GM21576 (cell line): ENCODE measurements around the gene CDC42EP3.

Experiments
- ATAC-seq: cut with Tn5 transposase; IDR thresholded peaks from one replicate; pipeline ENCODE4 v1.9.1; 2021; ENCODE audit warnings: mild to moderate bottlenecking, moderate library complexity; ENCODE audit not compliant: unreplicated experiment

The CDC42EP3 gene

GRCh38 chr2:37619959-37620300 is 51.5 kb downstream of the CDC42EP3 start:
- ATAC-seq, result no peak

GRCh38 chr2:37619230-37619958 is 52.0 kb downstream of the CDC42EP3 start:
- ATAC-seq, result no peak

- ATAC-seq, result no peak
Measured at GRCh38 chr2:37618326-37618725, 53.1 kb downstream of the CDC42EP3 start.

GRCh38 chr2:37617119-37617892 is 54.1 kb downstream of the CDC42EP3 start:
- peak; percentile 15 for ATAC-seq

GRCh38 chr2:37616677-37617005 is 54.8 kb downstream of the CDC42EP3 start:
- ATAC-seq, result peak; percentile 61

- ATAC-seq, result no peak
Measured at GRCh38 chr2:37615804-37616676, 55.4 kb downstream of the CDC42EP3 start.

- no peak for ATAC-seq
Measured at GRCh38 chr2:37614061-37614738, 57.2 kb downstream of the CDC42EP3 start.

GRCh38 chr2:37612382-37612781 is 59.1 kb downstream of the CDC42EP3 start:
- ATAC-seq, result no peak

GRCh38 chr2:37610638-37611289 is 60.7 kb downstream of the CDC42EP3 start:
- ATAC-seq, result no peak

- no peak for ATAC-seq
Measured at GRCh38 chr2:37609782-37610181, 61.7 kb downstream of the CDC42EP3 start.

GRCh38 chr2:37604716-37605115 is 66.7 kb downstream of the CDC42EP3 start:
- ATAC-seq, result no peak

- ATAC-seq, result no peak
Measured at GRCh38 chr2:37602702-37603101, 68.7 kb downstream of the CDC42EP3 start.

GRCh38 chr2:37602040-37602439 is 69.4 kb downstream of the CDC42EP3 start:
- no peak for ATAC-seq

GRCh38 chr2:37601569-37601968 is 69.9 kb downstream of the CDC42EP3 start:
- no peak for ATAC-seq

GRCh38 chr2:37600735-37601134 is 70.7 kb downstream of the CDC42EP3 start:
- peak; percentile 76 for ATAC-seq

GRCh38 chr2:37599688-37600525 is 71.5 kb downstream of the CDC42EP3 start:
- no peak for ATAC-seq

GRCh38 chr2:37593694-37594093 is 77.7 kb downstream of the CDC42EP3 start:
- no peak for ATAC-seq

- no peak for ATAC-seq
Measured at GRCh38 chr2:37593024-37593423, 78.4 kb downstream of the CDC42EP3 start.
